ENCODE data around the gene GPR62. TPM values are rescaled to one million over a fixed set of nuclear protein-coding genes. Genes with fewer than 3 reads are reported as not detected.

The GPR62 gene
- total and polyA plus RNA-seq, 2 experiments from 2014 or later: 0.10 to 0.38 TPM

- peaks cover 3% of the 10 kb centered on the region; the same call in 1 of the 3 replicates for H3K36me3 Mint-ChIP-seq (ENCODE audit: low read depth)
- Histone ChIP-seq H2AFZ (no peak overlapping the region), H3K4me3 (no peak overlapping the region), H3K4me2 (no peak overlapping the region), H3K36me3 (ENCODE audit: insufficient read depth) (no peaks in the 10 kb centered on the region), H4K20me1 (replicated peaks; ENCODE audit: insufficient read depth) (no peaks in the 10 kb centered on the region; the same call in 1 of the 2 replicates), H3K27me3 (ENCODE audit: insufficient read depth) (peaks cover 26% of the 10 kb centered on the region), H3K79me2 (replicated peaks; ENCODE audit: insufficient read depth) (no peaks in the 10 kb centered on the region), H3K4me1 (ENCODE audit: insufficient read depth) (peaks cover 9% of the 10 kb centered on the region; the same call in 1 of the 2 replicates), H3K9me2 (ENCODE audit: insufficient read depth) (no peaks in the 10 kb centered on the region), H3K27ac (ENCODE audit: low read depth) (no peak overlapping the region), H3F3A (replicated peaks; ENCODE audit: low read depth) (0 out of 2 replicates have a peak, but pooled peaks cover 5% of the 10 kb centered on the region)
- H3K9me3 Mint-ChIP-seq: no peaks in the 10 kb centered on the region
- H3K27ac Mint-ChIP-seq: no peak overlapping the region
- peaks cover 17% of the 10 kb centered on the region; the same call in 2 of the 3 replicates for H3K4me1 Mint-ChIP-seq
- no peak for DNase-seq (ENCODE audit: low spot score)
- peaks cover 34% of the 10 kb centered on the region for H3K27me3 Mint-ChIP-seq (ENCODE audit: insufficient read depth, low read depth, poor library complexity)
- ATAC-seq: no peak
- TF ChIP-seq, protein P1, sequence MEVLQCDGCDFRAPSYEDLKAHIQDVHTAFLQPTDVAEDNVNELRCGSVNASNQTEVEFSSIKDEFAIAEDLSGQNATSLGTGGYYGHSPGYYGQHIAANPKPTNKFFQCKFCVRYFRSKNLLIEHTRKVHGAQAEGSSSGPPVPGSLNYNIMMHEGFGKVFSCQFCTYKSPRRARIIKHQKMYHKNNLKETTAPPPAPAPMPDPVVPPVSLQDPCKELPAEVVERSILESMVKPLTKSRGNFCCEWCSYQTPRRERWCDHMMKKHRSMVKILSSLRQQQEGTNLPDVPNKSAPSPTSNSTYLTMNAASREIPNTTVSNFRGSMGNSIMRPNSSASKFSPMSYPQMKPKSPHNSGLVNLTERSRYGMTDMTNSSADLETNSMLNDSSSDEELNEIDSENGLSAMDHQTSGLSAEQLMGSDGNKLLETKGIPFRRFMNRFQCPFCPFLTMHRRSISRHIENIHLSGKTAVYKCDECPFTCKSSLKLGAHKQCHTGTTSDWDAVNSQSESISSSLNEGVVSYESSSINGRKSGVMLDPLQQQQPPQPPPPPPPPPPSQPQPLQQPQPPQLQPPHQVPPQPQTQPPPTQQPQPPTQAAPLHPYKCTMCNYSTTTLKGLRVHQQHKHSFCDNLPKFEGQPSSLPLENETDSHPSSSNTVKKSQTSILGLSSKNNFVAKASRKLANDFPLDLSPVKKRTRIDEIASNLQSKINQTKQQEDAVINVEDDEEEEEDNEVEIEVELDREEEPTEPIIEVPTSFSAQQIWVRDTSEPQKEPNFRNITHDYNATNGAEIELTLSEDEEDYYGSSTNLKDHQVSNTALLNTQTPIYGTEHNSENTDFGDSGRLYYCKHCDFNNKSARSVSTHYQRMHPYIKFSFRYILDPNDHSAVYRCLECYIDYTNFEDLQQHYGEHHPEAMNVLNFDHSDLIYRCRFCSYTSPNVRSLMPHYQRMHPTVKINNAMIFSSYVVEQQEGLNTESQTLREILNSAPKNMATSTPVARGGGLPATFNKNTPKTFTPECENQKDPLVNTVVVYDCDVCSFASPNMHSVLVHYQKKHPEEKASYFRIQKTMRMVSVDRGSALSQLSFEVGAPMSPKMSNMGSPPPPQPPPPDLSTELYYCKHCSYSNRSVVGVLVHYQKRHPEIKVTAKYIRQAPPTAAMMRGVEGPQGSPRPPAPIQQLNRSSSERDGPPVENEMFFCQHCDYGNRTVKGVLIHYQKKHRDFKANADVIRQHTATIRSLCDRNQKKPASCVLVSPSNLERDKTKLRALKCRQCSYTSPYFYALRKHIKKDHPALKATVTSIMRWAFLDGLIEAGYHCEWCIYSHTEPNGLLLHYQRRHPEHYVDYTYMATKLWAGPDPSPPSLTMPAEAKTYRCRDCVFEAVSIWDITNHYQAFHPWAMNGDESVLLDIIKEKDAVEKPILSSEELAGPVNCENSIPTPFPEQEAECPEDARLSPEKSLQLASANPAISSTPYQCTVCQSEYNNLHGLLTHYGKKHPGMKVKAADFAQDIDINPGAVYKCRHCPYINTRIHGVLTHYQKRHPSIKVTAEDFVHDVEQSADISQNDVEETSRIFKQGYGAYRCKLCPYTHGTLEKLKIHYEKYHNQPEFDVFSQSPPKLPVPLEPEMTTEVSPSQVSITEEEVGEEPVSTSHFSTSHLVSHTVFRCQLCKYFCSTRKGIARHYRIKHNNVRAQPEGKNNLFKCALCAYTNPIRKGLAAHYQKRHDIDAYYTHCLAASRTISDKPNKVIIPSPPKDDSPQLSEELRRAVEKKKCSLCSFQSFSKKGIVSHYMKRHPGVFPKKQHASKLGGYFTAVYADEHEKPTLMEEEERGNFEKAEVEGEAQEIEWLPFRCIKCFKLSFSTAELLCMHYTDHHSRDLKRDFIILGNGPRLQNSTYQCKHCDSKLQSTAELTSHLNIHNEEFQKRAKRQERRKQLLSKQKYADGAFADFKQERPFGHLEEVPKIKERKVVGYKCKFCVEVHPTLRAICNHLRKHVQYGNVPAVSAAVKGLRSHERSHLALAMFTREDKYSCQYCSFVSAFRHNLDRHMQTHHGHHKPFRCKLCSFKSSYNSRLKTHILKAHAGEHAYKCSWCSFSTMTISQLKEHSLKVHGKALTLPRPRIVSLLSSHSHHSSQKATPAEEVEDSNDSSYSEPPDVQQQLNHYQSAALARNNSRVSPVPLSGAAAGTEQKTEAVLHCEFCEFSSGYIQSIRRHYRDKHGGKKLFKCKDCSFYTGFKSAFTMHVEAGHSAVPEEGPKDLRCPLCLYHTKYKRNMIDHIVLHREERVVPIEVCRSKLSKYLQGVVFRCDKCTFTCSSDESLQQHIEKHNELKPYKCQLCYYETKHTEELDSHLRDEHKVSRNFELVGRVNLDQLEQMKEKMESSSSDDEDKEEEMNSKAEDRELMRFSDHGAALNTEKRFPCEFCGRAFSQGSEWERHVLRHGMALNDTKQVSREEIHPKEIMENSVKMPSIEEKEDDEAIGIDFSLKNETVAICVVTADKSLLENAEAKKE (CRISPR knock-in tag; IDR thresholded peaks at IDR 0.05): no peak
- no peak for TF ChIP-seq ZNF331 (CRISPR knock-in tag; IDR thresholded peaks at IDR 0.05; ENCODE audit: low read depth)
- no peak for TF ChIP-seq EZH2 (IDR thresholded peaks at IDR 0.05; ENCODE audit: low read depth, unreplicated experiment)
- TF ChIP-seq ETS1 (IDR thresholded peaks at IDR 0.05): no peak
- no peak for TF ChIP-seq EZH2phosphoT487 (IDR thresholded peaks at IDR 0.05; ENCODE audit: unreplicated experiment)
- no peak for TF ChIP-seq POLR2AphosphoS5 (IDR thresholded peaks at IDR 0.05; ENCODE audit: low read depth)
- TF ChIP-seq ZNF114 (CRISPR knock-in tag; IDR thresholded peaks at IDR 0.05): no peak
- TF ChIP-seq CREB1 (CRISPR knock-in tag; IDR thresholded peaks at IDR 0.05; ENCODE audit: low read depth): no peak
- no peak for TF ChIP-seq JUNB (IDR thresholded peaks at IDR 0.05; ENCODE audit: unreplicated experiment)
- TF ChIP-seq, protein P2, sequence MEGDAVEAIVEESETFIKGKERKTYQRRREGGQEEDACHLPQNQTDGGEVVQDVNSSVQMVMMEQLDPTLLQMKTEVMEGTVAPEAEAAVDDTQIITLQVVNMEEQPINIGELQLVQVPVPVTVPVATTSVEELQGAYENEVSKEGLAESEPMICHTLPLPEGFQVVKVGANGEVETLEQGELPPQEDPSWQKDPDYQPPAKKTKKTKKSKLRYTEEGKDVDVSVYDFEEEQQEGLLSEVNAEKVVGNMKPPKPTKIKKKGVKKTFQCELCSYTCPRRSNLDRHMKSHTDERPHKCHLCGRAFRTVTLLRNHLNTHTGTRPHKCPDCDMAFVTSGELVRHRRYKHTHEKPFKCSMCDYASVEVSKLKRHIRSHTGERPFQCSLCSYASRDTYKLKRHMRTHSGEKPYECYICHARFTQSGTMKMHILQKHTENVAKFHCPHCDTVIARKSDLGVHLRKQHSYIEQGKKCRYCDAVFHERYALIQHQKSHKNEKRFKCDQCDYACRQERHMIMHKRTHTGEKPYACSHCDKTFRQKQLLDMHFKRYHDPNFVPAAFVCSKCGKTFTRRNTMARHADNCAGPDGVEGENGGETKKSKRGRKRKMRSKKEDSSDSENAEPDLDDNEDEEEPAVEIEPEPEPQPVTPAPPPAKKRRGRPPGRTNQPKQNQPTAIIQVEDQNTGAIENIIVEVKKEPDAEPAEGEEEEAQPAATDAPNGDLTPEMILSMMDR (conservative IDR thresholded peaks at IDR 0.05; ENCODE audit: low read depth in 2 of 2): no peak
- TF ChIP-seq STAT1 (IDR thresholded peaks at IDR 0.05; ENCODE audit: unreplicated experiment): no peak
- TF ChIP-seq, protein P3, sequence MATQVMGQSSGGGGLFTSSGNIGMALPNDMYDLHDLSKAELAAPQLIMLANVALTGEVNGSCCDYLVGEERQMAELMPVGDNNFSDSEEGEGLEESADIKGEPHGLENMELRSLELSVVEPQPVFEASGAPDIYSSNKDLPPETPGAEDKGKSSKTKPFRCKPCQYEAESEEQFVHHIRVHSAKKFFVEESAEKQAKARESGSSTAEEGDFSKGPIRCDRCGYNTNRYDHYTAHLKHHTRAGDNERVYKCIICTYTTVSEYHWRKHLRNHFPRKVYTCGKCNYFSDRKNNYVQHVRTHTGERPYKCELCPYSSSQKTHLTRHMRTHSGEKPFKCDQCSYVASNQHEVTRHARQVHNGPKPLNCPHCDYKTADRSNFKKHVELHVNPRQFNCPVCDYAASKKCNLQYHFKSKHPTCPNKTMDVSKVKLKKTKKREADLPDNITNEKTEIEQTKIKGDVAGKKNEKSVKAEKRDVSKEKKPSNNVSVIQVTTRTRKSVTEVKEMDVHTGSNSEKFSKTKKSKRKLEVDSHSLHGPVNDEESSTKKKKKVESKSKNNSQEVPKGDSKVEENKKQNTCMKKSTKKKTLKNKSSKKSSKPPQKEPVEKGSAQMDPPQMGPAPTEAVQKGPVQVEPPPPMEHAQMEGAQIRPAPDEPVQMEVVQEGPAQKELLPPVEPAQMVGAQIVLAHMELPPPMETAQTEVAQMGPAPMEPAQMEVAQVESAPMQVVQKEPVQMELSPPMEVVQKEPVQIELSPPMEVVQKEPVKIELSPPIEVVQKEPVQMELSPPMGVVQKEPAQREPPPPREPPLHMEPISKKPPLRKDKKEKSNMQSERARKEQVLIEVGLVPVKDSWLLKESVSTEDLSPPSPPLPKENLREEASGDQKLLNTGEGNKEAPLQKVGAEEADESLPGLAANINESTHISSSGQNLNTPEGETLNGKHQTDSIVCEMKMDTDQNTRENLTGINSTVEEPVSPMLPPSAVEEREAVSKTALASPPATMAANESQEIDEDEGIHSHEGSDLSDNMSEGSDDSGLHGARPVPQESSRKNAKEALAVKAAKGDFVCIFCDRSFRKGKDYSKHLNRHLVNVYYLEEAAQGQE (IDR thresholded peaks at IDR 0.05; ENCODE audit: unreplicated experiment): no peak
- TF ChIP-seq NANOG (IDR thresholded peaks at IDR 0.05; ENCODE audit: borderline replicate concordance): no peak
- H3K4me3 Mint-ChIP-seq: no peak overlapping the region
Measured at GRCh38 chr3:51959651-51960050, 4.5 kb downstream of the GPR62 start.
